HepG2 (cell line): ENCODE data around the gene ACAP1. TPM values are rescaled to one million over a fixed set of nuclear protein-coding genes. Genes with fewer than 3 reads are reported as not detected.

ENCODE experiments used
- ARID5B ChIP-seq: IDR thresholded peaks from 2 replicates; pipeline ENCODE4 v1.4.0; 2020; ENCODE audit warnings: mild to moderate bottlenecking, missing genetic modification reagents
- CSRNP1 ChIP-seq: sonication (generic); formaldehyde crosslinking; IDR thresholded peaks from 2 replicates; pipeline ENCODE4 v1.8.1; 2023; ENCODE audit warnings: mild to moderate bottlenecking, missing genetic modification reagents
- ELF1 ChIP-seq: sonication (generic); formaldehyde crosslinking; IDR thresholded peaks from 2 replicates; pipeline ENCODE4 v1.4.0; 2020; ENCODE audit warnings: missing genetic modification reagents
- FOXO1 ChIP-seq: sonication (generic); formaldehyde crosslinking; IDR thresholded peaks from 2 replicates; pipeline ENCODE4 v1.4.0; 2020; ENCODE audit warnings: missing genetic modification reagents
- GPN1 ChIP-seq: sonication (generic); formaldehyde crosslinking; IDR thresholded peaks from 2 replicates; pipeline ENCODE4 v1.5.1; 2020; ENCODE audit warnings: missing genetic modification reagents, borderline replicate concordance
- GTF3A ChIP-seq: sonication (generic); formaldehyde crosslinking; conservative IDR thresholded peaks from 2 replicates; pipeline ENCODE4 v1.4.0; 2020; ENCODE audit warnings: mild to moderate bottlenecking, missing genetic modification reagents
- MBD4 ChIP-seq: IDR thresholded peaks from 2 replicates; pipeline ENCODE4 v1.6.1; 2012; ENCODE audit warnings: low read length, inconsistent platforms, borderline replicate concordance
- MED8 ChIP-seq: sonication (generic); formaldehyde crosslinking; IDR thresholded peaks from 2 replicates; pipeline ENCODE4 v1.8.1; 2023; ENCODE audit warnings: mild to moderate bottlenecking, missing genetic modification reagents; ENCODE audit not compliant: insufficient replicate concordance
- NR2F2 ChIP-seq: IDR thresholded peaks from 2 replicates; pipeline ENCODE4 v1.6.1; 2012; ENCODE audit warnings: low read depth, inconsistent platforms, borderline replicate concordance
- PAX8 ChIP-seq: sonication (generic); formaldehyde crosslinking; IDR thresholded peaks from 2 replicates; pipeline ENCODE4 v1.8.0; 2022; ENCODE audit warnings: mild to moderate bottlenecking, missing genetic modification reagents, borderline replicate concordance
- REPIN1 ChIP-seq: sonication (generic); formaldehyde crosslinking; IDR thresholded peaks from 2 replicates; pipeline ENCODE4 v1.8.0; 2022; ENCODE audit warnings: missing genetic modification reagents, low read depth, mild to moderate bottlenecking, borderline replicate concordance
- ZBTB46 ChIP-seq: sonication (generic); formaldehyde crosslinking; IDR thresholded peaks from 2 replicates; pipeline ENCODE4 v1.4.0; 2020; ENCODE audit warnings: mild to moderate bottlenecking, missing genetic modification reagents, borderline replicate concordance
- ZKSCAN5 ChIP-seq: sonication (generic); formaldehyde crosslinking; IDR thresholded peaks from 2 replicates; pipeline ENCODE4 v1.5.1; 2020; ENCODE audit warnings: mild to moderate bottlenecking, missing genetic modification reagents
- ZNF280B ChIP-seq: sonication (generic); formaldehyde crosslinking; IDR thresholded peaks from 2 replicates; pipeline ENCODE4 v1.5.0; 2020; ENCODE audit warnings: missing genetic modification reagents, mild to moderate bottlenecking, borderline replicate concordance
- ZNF350 ChIP-seq: sonication (generic); formaldehyde crosslinking; IDR thresholded peaks from 2 replicates; pipeline ENCODE4 v1.4.0; 2020; ENCODE audit warnings: mild to moderate bottlenecking, low read depth, missing genetic modification reagents, borderline replicate concordance
- ZNF431 ChIP-seq: sonication (generic); formaldehyde crosslinking; IDR thresholded peaks from 2 replicates; pipeline ENCODE4 v1.9.0; 2022; ENCODE audit warnings: missing genetic modification reagents, low read depth, mild to moderate bottlenecking, borderline replicate concordance
- ZNF546 ChIP-seq: sonication (generic); formaldehyde crosslinking; conservative IDR thresholded peaks from 2 replicates; pipeline ENCODE4 v1.8.1; 2023; ENCODE audit warnings: mild to moderate bottlenecking, missing genetic modification reagents
- ZNF597 ChIP-seq: sonication (generic); formaldehyde crosslinking; IDR thresholded peaks from 2 replicates; pipeline ENCODE4 v1.5.0; 2020; ENCODE audit warnings: missing genetic modification reagents
- polyA plus RNA-seq, 8 experiments: library from polyadenylated mRNA; depleted of rRNA in 3 of 8; stranded (reverse) in 7 of 8; unstranded in 1 of 8; fragments of >200 nt; fragmentation: Illumina TruSeq in 4 of 8; extraction: Trizol in 4 of 8; gene quantifications; 2 replicates each; pipeline versions ENCODE4 v1.2.1 to v1.2.3, GENCODE V29; 2011 to 2016; ENCODE audit warnings: low read depth in 4 of 8, missing spikeins in 1 of 8, mixed read lengths in 1 of 8; ENCODE audit not compliant: insufficient read depth in 1 of 8
- total RNA-seq, 5 experiments: library from RNA; depleted of rRNA; stranded (reverse); fragments of >200 nt; fragmentation: Illumina TruSeq; extraction: Trizol; gene quantifications; 2 replicates each; pipeline ENCODE4 v1.2.3, GENCODE V29; 2016; ENCODE audit warnings: low read depth in 1 of 5

Gene ACAP1
- total and polyA plus RNA-seq, 2 of the 13 experiments (the other 11 are each of a cell fraction or from before 2014, with no cell fraction given) = 1.3 to 2.5 TPM

- no peak for TF ChIP-seq NR2F2
- TF ChIP-seq ZKSCAN5 (CRISPR knock-in tag) = no peak
- no peak for TF ChIP-seq ZNF546
- no peak for TF ChIP-seq MBD4
- TF ChIP-seq ARID5B (CRISPR knock-in tag) = peak; percentile 7; the same call in 1 of the 2 replicates
- TF ChIP-seq ZNF350 (CRISPR knock-in tag) = peak; percentile 49; the same call in 1 of the 2 replicates
- no peak for TF ChIP-seq MED8
- peak; percentile 78; the same call in 1 of the 2 replicates for TF ChIP-seq REPIN1 (CRISPR knock-in tag)
- no peak; the same call in 1 of the 2 replicates for TF ChIP-seq FOXO1
- TF ChIP-seq ZNF431 (CRISPR knock-in tag) = peak; percentile 88
- 0 out of 2 replicates have a peak, but pooled peaks have one; percentile 48 for TF ChIP-seq ZNF280B (CRISPR knock-in tag)
- TF ChIP-seq GTF3A = no peak
- TF ChIP-seq PAX8 (CRISPR knock-in tag) = 0 out of 2 replicates have a peak, but pooled peaks have one; percentile 15
- no peak for TF ChIP-seq ZBTB46 (CRISPR knock-in tag)
- no peak for TF ChIP-seq ZNF597 (CRISPR knock-in tag)
- no peak for TF ChIP-seq GPN1 (CRISPR knock-in tag)
- TF ChIP-seq ELF1 (CRISPR knock-in tag) = peak; percentile 9; the same call in 1 of the 2 replicates
- TF ChIP-seq CSRNP1 (CRISPR knock-in tag) = peak; percentile 63; the same call in 1 of the 2 replicates
Observed at GRCh38 chr17:7394452-7395191, 58.3 kb downstream of the ACAP1 start, which contains the start of gene PLSCR3 (continued).
